Measurements from ENCODE around the gene PPRC1. TPM values are rescaled to one million over a fixed set of nuclear protein-coding genes. Genes with fewer than 3 reads are reported as not detected.
A peak's percentile ranks its signal among the peaks of the same experiment; 100 is the strongest.

PPRC1 gene
- total and polyA plus RNA-seq, 2 experiments from 2014 or later: 43.2 to 67.5 TPM

DNA sequence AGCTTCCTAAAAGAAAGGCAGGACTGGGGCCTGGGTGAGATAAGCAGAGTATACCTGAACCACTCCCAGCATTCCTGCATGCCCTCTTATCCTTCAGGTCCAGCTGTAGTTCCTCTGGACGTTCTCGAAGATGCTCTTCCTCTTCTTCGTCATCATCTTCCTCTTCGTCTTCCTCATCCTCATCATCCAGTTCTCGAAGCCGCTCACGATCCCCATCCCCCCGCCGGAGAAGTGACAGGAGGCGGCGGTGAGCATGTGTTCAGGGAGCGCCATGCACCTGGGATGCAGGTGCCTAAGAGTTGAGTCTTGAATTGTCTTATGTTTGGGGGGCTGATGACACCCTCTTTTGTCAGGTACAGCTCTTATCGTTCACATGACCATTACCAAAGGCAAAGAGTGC lies 15.4 kb downstream of the PPRC1 start (continued):
- TF ChIP-seq STAT1 (IDR thresholded peaks at IDR 0.05; ENCODE audit: unreplicated experiment) (no peak), ZNF114 (CRISPR knock-in tag; IDR thresholded peaks at IDR 0.05) (no peak), JUNB (IDR thresholded peaks at IDR 0.05; ENCODE audit: unreplicated experiment) (no peak)
- TF ChIP-seq, protein P1, sequence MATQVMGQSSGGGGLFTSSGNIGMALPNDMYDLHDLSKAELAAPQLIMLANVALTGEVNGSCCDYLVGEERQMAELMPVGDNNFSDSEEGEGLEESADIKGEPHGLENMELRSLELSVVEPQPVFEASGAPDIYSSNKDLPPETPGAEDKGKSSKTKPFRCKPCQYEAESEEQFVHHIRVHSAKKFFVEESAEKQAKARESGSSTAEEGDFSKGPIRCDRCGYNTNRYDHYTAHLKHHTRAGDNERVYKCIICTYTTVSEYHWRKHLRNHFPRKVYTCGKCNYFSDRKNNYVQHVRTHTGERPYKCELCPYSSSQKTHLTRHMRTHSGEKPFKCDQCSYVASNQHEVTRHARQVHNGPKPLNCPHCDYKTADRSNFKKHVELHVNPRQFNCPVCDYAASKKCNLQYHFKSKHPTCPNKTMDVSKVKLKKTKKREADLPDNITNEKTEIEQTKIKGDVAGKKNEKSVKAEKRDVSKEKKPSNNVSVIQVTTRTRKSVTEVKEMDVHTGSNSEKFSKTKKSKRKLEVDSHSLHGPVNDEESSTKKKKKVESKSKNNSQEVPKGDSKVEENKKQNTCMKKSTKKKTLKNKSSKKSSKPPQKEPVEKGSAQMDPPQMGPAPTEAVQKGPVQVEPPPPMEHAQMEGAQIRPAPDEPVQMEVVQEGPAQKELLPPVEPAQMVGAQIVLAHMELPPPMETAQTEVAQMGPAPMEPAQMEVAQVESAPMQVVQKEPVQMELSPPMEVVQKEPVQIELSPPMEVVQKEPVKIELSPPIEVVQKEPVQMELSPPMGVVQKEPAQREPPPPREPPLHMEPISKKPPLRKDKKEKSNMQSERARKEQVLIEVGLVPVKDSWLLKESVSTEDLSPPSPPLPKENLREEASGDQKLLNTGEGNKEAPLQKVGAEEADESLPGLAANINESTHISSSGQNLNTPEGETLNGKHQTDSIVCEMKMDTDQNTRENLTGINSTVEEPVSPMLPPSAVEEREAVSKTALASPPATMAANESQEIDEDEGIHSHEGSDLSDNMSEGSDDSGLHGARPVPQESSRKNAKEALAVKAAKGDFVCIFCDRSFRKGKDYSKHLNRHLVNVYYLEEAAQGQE (IDR thresholded peaks at IDR 0.05; ENCODE audit: unreplicated experiment): no peak

DNA sequence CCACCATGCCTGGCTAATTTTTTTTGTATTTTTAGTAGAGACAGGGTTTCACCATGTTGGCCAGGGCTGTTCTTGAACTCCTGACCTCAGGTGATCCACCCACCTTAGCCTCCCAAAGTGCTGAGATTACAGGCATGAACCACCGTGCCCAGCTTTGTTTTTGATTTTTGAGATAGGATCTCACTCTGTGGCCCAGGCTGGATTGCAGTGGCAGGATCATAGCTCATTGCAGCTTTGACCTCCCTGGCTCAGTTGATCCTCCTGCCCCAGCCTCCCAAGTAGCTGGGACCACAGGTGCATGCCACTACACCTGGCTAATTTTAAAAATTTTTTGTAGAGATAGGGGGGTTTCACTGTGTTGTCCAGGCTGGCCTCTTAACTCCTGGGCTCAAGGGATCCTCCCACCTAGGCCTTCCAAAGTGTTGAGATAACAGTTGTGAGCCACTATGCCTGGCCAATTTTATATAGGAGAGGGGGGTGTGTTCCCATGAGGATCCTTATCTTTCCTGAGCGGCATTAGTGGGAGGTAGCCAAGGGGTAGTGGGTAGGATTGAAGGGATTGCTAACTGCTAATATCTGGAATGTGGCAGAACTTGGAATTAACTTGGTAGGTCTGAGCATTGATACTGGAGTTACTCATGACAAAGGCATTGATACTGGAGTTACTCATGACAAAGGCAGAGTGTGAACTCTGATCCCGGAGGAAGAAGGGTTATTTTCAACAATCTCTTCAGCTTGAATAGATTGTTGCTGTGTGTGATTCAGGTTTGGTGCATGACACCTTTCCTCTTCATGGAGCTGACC lies 18.3 kb downstream of the PPRC1 start:
- Histone ChIP-seq H4K20me1 (replicated peaks; ENCODE audit: insufficient read depth) (peaks cover 52% of the 10 kb centered on the region), H3K27ac (ENCODE audit: low read depth) (peak overlapping the region; percentile 98), H3K79me2 (replicated peaks; ENCODE audit: insufficient read depth) (peaks cover 46% of the 10 kb centered on the region), H3K4me1 (ENCODE audit: insufficient read depth) (peaks cover 14% of the 10 kb centered on the region), H3K4me3 (peak overlapping the region; percentile 44), H3K9me2 (ENCODE audit: insufficient read depth) (no peaks in the 10 kb centered on the region), H3F3A (replicated peaks; ENCODE audit: low read depth) (peaks cover 42% of the 10 kb centered on the region), H3K36me3 (ENCODE audit: insufficient read depth) (peaks cover 43% of the 10 kb centered on the region), H2AFZ (no peak overlapping the region), H3K4me2 (peak overlapping the region; percentile 61), H3K27me3 (ENCODE audit: insufficient read depth) (no peaks in the 10 kb centered on the region)
- ATAC-seq (peak; percentile 5), DNase-seq (ENCODE audit: low spot score) (no peak)
- peak overlapping the region; percentile 96 for H3K4me3 Mint-ChIP-seq
- H3K4me1 Mint-ChIP-seq: peaks cover 22% of the 10 kb centered on the region
- no peaks in the 10 kb centered on the region for H3K9me3 Mint-ChIP-seq
- H3K27ac Mint-ChIP-seq: peak overlapping the region; percentile 97
- peaks cover 92% of the 10 kb centered on the region for H3K36me3 Mint-ChIP-seq (ENCODE audit: low read depth)
- peaks cover 11% of the 10 kb centered on the region for H3K27me3 Mint-ChIP-seq (ENCODE audit: insufficient read depth, low read depth, poor library complexity)
- TF ChIP-seq CREB1 (CRISPR knock-in tag; IDR thresholded peaks at IDR 0.05; ENCODE audit: low read depth) (no peak), POLR2AphosphoS5 (IDR thresholded peaks at IDR 0.05; ENCODE audit: low read depth) (no peak), NANOG (IDR thresholded peaks at IDR 0.05; ENCODE audit: borderline replicate concordance) (no peak), ZNF331 (CRISPR knock-in tag; IDR thresholded peaks at IDR 0.05; ENCODE audit: low read depth) (no peak), EZH2 (IDR thresholded peaks at IDR 0.05; ENCODE audit: low read depth, unreplicated experiment) (no peak), EZH2phosphoT487 (IDR thresholded peaks at IDR 0.05; ENCODE audit: unreplicated experiment) (no peak), JUNB (IDR thresholded peaks at IDR 0.05; ENCODE audit: unreplicated experiment) (no peak), STAT1 (IDR thresholded peaks at IDR 0.05; ENCODE audit: unreplicated experiment) (no peak)
- TF ChIP-seq, protein P1 (IDR thresholded peaks at IDR 0.05; ENCODE audit: unreplicated experiment): no peak
- TF ChIP-seq, protein P2, sequence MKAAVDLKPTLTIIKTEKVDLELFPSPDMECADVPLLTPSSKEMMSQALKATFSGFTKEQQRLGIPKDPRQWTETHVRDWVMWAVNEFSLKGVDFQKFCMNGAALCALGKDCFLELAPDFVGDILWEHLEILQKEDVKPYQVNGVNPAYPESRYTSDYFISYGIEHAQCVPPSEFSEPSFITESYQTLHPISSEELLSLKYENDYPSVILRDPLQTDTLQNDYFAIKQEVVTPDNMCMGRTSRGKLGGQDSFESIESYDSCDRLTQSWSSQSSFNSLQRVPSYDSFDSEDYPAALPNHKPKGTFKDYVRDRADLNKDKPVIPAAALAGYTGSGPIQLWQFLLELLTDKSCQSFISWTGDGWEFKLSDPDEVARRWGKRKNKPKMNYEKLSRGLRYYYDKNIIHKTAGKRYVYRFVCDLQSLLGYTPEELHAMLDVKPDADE (IDR thresholded peaks at IDR 0.05): no peak
